ENCODE results near the gene TRANK1.

GRCh38 chr3:36957063-36957462 is 12.2 kb upstream of the TRANK1 start:
- TF ChIP-seq CTCF (conservative IDR thresholded peaks at IDR 0.05; ENCODE audit: low read depth, low read length) (no peak), POLR2A (IDR thresholded peaks at IDR 0.05; ENCODE audit: low read depth, low read length) (no peak), RAD21 (IDR thresholded peaks at IDR 0.05; ENCODE audit: low read length) (no peak), CHD1 (IDR thresholded peaks at IDR 0.05; ENCODE audit: low read depth, low read length) (no peak), MAZ (IDR thresholded peaks at IDR 0.05; ENCODE audit: borderline replicate concordance, low read depth, low read length) (no peak), USF2 (IDR thresholded peaks at IDR 0.05; ENCODE audit: low read depth, low read length) (no peak), SMC3 (IDR thresholded peaks at IDR 0.05; ENCODE audit: low read depth, low read length) (no peak), CEBPB (IDR thresholded peaks at IDR 0.05; ENCODE audit: low read depth, low read length) (no peak), RFX5 (IDR thresholded peaks at IDR 0.05; ENCODE audit: low read depth, low read length) (no peak), MAFK (IDR thresholded peaks at IDR 0.05; ENCODE audit: low read depth, low read length) (no peak)
- TF ChIP-seq, protein P1, sequence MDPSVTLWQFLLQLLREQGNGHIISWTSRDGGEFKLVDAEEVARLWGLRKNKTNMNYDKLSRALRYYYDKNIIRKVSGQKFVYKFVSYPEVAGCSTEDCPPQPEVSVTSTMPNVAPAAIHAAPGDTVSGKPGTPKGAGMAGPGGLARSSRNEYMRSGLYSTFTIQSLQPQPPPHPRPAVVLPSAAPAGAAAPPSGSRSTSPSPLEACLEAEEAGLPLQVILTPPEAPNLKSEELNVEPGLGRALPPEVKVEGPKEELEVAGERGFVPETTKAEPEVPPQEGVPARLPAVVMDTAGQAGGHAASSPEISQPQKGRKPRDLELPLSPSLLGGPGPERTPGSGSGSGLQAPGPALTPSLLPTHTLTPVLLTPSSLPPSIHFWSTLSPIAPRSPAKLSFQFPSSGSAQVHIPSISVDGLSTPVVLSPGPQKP (IDR thresholded peaks at IDR 0.05; ENCODE audit: borderline replicate concordance, low read depth, low read length) = no peak

Measured in IMR-90 (cell line).